Ishikawa (cell line): ENCODE measurements around the gene IPCEF1.

Source experiments
- CEBPB ChIP-seq: IDR thresholded peaks from 2 replicates; pipeline ENCODE4 v1.6.1; 2012
- CREB1 ChIP-seq: IDR thresholded peaks from 2 replicates; pipeline ENCODE4 v1.6.1; 2012; ENCODE audit warnings: low read depth
- EGR1 ChIP-seq: IDR thresholded peaks from 2 replicates; pipeline ENCODE4 v1.6.1; 2012
- EP300 ChIP-seq: IDR thresholded peaks from 2 replicates; pipeline ENCODE4 v1.6.1; 2012; ENCODE audit warnings: borderline replicate concordance
- FOXM1 ChIP-seq: IDR thresholded peaks from 2 replicates; pipeline ENCODE4 v1.6.1; 2012; ENCODE audit warnings: low read depth, borderline replicate concordance
- RAD21 ChIP-seq: IDR thresholded peaks from 2 replicates; pipeline ENCODE4 v1.6.1; 2012; ENCODE audit warnings: low read depth
- TAF1 ChIP-seq: IDR thresholded peaks from 2 replicates; pipeline ENCODE4 v1.6.1; 2012; ENCODE audit warnings: low read depth, mild to moderate bottlenecking
- TCF12 ChIP-seq: IDR thresholded peaks from 2 replicates; pipeline ENCODE4 v1.6.1; 2012; ENCODE audit warnings: low read depth
- TEAD4 ChIP-seq: IDR thresholded peaks from 2 replicates; pipeline ENCODE4 v1.6.1; 2012
- YY1 ChIP-seq: IDR thresholded peaks from 2 replicates; pipeline ENCODE4 v1.6.1; 2012; ENCODE audit warnings: low read depth
- ZBTB7A ChIP-seq: IDR thresholded peaks from 2 replicates; pipeline ENCODE4 v1.6.1; 2012; ENCODE audit warnings: low read depth
- TF ChIP-seq, protein P1 (sequence below): IDR thresholded peaks from 2 replicates; pipeline ENCODE4 v1.6.1; 2012; ENCODE audit warnings: low read depth, mild to moderate bottlenecking
- TF ChIP-seq, protein P2 (sequence below): IDR thresholded peaks from 2 replicates; pipeline ENCODE4 v1.6.1; 2012
- TF ChIP-seq, protein P3 (sequence below): IDR thresholded peaks from 2 replicates; pipeline ENCODE4 v1.6.1; 2012

DNA sequence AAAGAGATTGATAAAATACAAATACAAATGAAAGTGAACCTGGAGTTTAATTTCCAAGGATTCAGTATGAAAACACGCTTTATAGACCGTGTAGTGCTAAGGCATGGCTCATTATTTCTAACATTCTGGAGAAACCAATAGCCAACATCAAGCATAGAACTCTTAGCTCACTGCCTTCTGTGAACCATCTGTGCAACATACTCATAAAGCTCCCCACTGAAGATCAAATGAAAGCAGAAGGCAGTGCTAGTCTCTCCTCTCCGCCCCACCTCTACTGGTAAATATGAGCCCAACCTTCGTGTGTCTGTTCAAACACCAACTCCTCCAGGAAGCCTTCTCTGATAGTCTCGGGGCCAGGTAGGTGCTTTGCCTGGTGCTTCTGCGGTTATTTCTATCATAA is 153.6 kb downstream of the IPCEF1 start:
- TF ChIP-seq, protein P1, sequence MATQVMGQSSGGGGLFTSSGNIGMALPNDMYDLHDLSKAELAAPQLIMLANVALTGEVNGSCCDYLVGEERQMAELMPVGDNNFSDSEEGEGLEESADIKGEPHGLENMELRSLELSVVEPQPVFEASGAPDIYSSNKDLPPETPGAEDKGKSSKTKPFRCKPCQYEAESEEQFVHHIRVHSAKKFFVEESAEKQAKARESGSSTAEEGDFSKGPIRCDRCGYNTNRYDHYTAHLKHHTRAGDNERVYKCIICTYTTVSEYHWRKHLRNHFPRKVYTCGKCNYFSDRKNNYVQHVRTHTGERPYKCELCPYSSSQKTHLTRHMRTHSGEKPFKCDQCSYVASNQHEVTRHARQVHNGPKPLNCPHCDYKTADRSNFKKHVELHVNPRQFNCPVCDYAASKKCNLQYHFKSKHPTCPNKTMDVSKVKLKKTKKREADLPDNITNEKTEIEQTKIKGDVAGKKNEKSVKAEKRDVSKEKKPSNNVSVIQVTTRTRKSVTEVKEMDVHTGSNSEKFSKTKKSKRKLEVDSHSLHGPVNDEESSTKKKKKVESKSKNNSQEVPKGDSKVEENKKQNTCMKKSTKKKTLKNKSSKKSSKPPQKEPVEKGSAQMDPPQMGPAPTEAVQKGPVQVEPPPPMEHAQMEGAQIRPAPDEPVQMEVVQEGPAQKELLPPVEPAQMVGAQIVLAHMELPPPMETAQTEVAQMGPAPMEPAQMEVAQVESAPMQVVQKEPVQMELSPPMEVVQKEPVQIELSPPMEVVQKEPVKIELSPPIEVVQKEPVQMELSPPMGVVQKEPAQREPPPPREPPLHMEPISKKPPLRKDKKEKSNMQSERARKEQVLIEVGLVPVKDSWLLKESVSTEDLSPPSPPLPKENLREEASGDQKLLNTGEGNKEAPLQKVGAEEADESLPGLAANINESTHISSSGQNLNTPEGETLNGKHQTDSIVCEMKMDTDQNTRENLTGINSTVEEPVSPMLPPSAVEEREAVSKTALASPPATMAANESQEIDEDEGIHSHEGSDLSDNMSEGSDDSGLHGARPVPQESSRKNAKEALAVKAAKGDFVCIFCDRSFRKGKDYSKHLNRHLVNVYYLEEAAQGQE: no peak
- no peak for TF ChIP-seq TAF1
- TF ChIP-seq, protein P2, sequence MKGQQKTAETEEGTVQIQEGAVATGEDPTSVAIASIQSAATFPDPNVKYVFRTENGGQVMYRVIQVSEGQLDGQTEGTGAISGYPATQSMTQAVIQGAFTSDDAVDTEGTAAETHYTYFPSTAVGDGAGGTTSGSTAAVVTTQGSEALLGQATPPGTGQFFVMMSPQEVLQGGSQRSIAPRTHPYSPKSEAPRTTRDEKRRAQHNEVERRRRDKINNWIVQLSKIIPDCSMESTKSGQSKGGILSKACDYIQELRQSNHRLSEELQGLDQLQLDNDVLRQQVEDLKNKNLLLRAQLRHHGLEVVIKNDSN: no peak
- TF ChIP-seq, protein P3, sequence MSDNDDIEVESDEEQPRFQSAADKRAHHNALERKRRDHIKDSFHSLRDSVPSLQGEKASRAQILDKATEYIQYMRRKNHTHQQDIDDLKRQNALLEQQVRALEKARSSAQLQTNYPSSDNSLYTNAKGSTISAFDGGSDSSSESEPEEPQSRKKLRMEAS: no peak
- TF ChIP-seq CREB1: no peak
- TF ChIP-seq TEAD4: no peak
- no peak for TF ChIP-seq YY1
- no peak for TF ChIP-seq CEBPB
- TF ChIP-seq ZBTB7A: no peak
- no peak for TF ChIP-seq EP300
- no peak for TF ChIP-seq RAD21
- no peak for TF ChIP-seq FOXM1
- no peak for TF ChIP-seq EGR1
- TF ChIP-seq TCF12: no peak
